OCI-M2 (cell line): ENCODE data around the gene POU6F1.

Source experiments
- DNase-seq: peaks from one replicate; lab custom pipeline; 2025; ENCODE audit not compliant: unreplicated experiment; lab: John Stamatoyannopoulos, UW

POU6F1 gene

GRCh38 chr12:51197736-51198567 is 19.9 kb downstream of the POU6F1 start:
- DNase-seq = no peak

DNA sequence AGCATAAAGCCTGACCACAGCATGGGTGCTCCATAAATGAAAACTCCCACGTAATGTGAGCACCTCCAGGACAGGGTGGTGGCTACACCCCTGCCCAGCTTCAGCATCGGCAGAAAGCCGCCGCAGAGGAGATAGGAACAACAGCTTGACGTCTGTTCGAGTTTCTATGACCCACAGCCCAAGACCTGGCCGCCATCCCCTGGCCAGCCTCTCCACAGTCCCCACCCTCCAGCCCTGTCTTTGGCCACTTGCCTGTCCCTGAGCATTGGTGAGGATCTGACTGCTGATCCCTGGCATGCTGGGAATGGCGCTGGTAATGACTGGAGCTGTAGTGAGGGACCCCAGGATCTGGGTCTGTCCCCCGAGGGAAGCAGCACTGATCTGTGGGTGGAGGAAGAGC is 21.3 kb downstream of the POU6F1 start:
- no peak for DNase-seq

DNA sequence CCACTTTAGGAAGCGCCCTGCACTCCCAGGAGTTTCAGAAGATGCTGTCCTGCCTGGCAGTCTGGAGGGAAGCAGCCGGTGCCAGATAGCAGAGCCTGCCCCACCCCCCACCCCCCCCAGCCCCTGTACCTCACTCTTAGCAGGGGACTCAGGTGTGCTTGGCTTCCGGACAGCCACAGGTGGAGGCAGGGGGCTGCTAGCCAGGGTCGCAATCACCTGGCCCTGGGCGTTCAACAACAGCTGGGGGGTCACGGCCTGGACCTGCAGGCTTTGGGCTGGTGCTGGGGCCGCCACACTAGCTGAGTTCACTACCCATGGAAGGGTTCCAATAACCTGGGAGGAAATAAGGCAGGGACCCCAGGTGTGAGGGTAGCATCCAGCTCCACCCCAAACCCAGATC is 22.0 kb downstream of the POU6F1 start:
- no peak for DNase-seq

GRCh38 chr12:51192284-51192671 is 25.6 kb downstream of the POU6F1 start:
- DNase-seq = no peak

DNA sequence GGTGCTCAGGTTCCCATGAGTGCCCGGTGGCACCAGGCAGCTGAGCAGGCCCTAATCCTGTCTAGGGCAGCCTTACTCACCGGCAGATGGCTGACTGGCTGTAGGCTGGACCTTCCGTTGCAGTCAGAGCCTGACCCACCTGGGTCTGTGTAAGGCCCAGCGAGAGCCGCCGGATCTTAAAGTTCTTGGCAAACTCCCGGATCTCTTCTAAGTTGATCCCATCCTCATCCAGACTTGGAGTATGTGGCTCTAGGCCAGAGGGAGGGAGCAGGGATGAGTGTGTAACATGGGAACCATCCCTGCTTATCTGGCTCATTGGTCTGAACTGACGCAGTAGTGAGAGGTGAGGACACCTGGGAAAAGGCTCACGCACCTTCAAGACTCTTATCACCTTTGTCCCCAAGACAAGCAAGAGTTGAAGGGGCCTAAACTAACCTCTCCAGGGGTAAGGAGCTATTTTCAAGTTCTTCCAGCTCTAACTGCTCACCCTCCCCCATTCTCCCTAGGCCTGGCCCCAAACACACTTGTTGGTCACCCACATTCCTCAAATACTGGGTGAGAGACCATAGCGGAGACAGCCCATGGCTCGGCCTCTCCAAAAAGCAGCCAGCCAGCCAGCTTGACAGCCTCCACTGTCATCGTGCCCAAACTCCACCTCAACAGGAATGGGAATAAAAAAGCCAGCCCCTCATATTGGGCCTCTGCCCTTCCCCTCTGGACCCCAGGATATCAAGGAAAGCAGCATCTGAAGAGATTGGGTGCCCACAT is 26.2 kb downstream of the POU6F1 start:
- no peak for DNase-seq

DNA sequence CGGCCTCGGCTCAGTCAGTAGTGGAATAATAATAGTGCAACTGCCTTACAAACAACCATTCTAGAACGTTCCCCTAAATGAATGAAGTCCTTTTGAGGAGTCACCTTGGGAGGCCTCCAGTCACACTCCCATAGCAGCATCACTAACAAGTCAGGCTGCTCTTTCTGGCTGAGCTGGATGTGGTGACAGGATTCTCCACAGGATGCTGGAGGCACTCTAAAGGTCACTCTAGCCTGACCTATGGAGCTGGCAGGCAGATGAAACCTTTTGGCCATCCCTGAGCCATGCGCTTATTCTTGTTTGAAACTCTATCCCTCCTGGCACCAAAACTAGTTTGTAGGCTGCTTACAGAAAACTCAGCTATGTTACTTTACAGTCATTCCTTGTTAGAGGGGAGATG is 27.0 kb downstream of the POU6F1 start:
- DNase-seq = no peak

DNA sequence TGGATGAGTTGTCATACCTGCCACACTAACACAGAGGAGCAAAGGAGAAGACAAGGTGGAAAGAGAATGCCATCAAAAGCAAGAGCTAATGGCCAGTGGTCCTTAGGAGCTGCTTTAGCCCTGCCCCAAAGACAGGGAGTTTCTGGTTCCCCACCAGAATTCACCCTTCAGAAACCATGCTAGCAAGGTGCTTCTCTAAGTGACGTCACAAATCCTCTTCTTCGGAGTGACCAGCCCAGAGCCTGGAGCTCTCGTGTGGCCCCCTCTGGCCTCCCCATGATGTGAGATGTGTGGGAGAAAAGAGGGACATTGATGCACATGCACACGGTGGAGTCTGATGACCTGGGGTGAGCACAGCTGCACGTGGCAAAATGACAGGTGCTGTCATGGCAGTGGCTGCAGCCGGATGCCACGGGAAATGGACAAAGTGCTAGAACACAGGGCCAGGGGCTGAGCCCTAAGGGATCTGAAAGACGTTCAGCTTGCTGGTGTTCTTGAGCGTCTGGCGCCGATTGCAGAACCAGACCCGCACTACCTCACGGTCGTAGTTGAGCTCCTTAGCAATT is 28.0 kb downstream of the POU6F1 start:
- no peak for DNase-seq

- no peak for DNase-seq
Measured at GRCh38 chr12:51188359-51189051, 29.4 kb downstream of the POU6F1 start.

- no peak for DNase-seq
Measured at GRCh38 chr12:51187370-51187987, 30.4 kb downstream of the POU6F1 start.

- no peak for DNase-seq
Measured at GRCh38 chr12:51186465-51187085, 31.3 kb downstream of the POU6F1 start.

DNA sequence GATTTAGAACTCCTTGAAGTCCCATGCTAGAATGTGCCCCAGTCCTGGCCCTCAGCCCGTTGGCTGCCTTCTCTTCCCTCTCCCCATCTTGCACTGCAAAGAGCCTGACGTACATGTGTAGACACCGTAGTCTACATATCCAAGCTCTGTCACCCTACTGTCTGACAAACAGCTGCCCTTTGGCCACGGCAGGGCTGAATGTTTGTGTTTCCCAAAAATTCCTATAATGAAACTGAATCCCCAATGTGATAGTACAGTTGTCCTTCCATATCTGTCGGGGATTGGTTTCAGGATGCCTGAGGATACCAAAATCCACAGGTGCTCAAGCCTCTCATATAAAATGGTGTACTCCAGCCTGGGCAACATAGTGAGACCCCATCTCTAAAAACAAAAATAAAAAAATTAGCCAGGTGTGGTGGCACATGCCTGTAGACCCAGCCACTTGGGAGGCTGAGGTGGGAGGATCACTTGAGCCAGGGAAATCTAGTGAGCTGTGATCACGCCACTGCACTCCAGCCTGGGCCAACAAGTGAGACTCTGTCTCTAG is 32.6 kb downstream of the POU6F1 start:
- DNase-seq = no peak

DNA sequence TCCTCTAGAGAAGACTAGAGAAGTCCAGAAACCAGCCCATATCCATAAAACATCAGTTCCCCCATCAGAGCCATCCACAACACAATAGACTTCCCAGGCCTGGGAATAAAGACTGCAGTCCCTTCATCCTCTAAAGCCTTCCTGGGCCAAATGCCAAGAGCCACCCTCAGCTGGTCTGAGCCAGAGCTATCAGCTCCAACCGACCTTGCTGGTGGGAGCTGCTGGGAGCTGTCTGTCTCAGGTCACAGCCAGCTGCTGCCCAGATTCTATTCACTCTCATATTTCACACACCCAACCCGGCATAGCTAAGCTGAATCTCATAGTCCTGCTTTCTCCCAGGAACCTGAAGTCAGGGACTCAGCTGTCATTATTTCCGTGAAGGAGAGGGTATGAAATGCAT is 34.0 kb downstream of the POU6F1 start:
- no peak for DNase-seq

DNA sequence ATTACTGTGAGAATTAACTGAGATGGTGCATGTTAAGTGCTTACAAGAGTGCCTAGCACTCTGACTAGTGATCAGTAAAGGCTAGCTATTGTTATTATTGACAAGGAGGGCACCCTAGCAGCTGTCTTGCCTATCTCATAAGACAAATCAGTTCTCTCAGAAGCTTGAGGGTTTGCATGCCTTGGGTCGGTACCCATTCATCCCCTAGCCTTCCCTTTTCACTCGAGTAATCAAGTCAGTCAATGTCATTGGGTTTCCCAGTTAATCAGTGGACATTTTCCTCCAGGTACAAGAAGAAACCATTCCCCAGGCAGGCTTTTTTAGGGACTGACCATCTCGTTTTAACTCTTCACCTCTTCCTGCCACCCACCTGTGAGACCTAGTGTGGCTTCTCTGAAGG is 34.5 kb downstream of the POU6F1 start:
- DNase-seq = no peak

DNA sequence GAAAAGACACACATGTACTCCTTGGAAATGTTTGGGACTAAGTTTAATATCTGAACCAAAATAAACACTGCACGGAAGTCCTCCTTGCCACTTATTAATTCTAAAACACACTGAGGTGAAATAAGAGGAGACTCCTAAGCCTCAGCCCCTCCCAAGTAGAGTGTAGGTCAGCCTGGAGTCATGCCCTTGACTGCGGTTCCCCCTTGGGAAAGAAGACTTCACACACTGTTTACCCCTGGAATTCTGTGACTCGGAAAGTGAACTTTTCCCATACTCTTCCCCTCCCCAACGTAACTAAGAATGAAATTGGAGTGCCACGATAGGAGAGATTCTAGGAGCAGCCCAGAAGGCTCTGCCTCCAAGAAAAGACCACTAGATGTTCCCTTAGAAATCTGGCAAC is 36.3 kb downstream of the POU6F1 start:
- DNase-seq = no peak

- DNase-seq = no peak
Measured at GRCh38 chr12:51177897-51178296, 40.0 kb downstream of the POU6F1 start.

GRCh38 chr12:51174501-51174900 is 43.4 kb downstream of the POU6F1 start:
- no peak for DNase-seq

GRCh38 chr12:51172515-51173431 is 45.1 kb downstream of the POU6F1 start, which contains the start of gene TFCP2:
TSS of gene TFCP2 (minus strand) at chr12:51173135. CDS start at chr12:51172422, 713 bp downstream.
- DNase-seq = peak; percentile 82

DNA sequence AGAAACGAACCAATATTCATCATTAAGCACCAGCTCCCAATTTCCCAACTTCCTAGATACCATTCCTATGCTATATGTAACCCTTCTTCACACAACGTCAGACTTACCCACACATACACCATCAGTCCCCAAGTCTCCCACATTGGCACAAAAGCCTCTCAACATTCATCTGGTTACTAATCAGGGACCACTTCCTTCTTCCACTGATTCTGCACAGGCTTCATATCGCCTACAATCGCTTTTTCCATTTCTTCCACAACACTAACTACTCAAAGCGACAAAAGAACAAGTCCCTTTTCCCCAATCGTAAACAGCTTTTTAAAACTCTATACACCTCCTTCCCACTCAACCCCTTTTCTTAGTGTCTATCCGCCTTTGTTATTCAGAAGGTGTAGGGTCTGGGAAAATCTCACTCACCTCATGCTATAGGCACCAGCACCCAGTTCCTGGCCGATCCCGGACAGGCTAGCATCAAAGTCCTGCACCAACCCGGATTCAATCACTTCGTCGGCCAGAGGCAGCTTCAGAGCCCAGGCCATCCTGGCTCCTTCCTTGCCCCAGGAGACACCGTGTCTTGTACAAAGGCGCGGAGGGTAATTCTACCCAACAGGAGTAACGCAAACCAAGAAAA is 45.9 kb downstream of the POU6F1 start:
- no peak for DNase-seq

DNA sequence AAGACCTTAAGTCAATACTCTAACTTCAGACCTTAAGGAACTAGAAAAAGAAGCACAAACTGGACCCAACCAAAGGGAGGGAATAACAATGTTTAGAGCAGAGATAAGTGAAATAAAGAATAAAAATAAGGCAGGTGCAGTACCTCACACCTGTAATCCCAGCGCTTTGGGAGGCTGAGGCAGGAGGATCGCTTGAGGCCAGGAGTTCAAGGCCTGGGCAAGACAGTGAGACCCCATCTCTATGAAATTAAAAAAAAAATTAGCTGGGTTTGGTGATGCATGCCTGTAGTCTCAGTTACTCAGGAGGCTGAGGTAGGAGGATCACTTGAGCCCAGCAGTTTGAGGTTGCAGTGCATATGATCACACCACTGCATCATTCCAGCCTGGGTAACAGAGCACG is 54.1 kb downstream of the POU6F1 start:
- DNase-seq = no peak
